Fibroblast of lung (primary cell): ENCODE data around the gene EFR3B. TPM values are rescaled to one million over a fixed set of nuclear protein-coding genes. Genes with fewer than 3 reads are reported as not detected.
A peak's percentile ranks its signal among the peaks of the same experiment; 100 is the strongest.

ENCODE experiments used
- DNase-seq, 2 donors: peaks; one replicate each; pipeline versions ENCODE4 v3.0.0 to v3.0.0-alpha.2; 2010; ENCODE audit warnings: low read depth in 2 of 2
- H2AFZ ChIP-seq: 2 replicates; pipeline ENCODE4 v1.5.1; 2012; ENCODE audit warnings: low read length, control low read depth, inconsistent platforms
- H3K27ac ChIP-seq: 2 replicates; pipeline ENCODE4 v1.5.1; 2011; ENCODE audit warnings: low read length, control low read depth; ENCODE audit not compliant: insufficient read depth
- H3K27me3 ChIP-seq: 2 replicates; pipeline ENCODE4 v1.5.1; 2011; ENCODE audit warnings: mild to moderate bottlenecking, low read length; ENCODE audit not compliant: control insufficient read depth, insufficient read depth
- H3K36me3 ChIP-seq: 2 replicates; pipeline ENCODE4 v1.5.1; 2011; ENCODE audit warnings: low read length; ENCODE audit not compliant: control insufficient read depth, insufficient read depth
- H3K4me1 ChIP-seq: 2 replicates; pipeline ENCODE4 v1.5.1; 2011; ENCODE audit warnings: low read length; ENCODE audit not compliant: control insufficient read depth, insufficient read depth; ENCODE audit errors: extremely low read depth
- H3K4me2 ChIP-seq: 2 replicates; pipeline ENCODE4 v1.5.1; 2011; ENCODE audit warnings: low read length, control low read depth; ENCODE audit not compliant: insufficient read depth; ENCODE audit errors: extremely low read depth
- H3K4me3 ChIP-seq, 4 experiments: fragments of 200-600 bp in 1 of 4; sonication (generic) in 1 of 4; replicated peaks in 1 of 4; 2 replicates each; pipeline ENCODE4 v1.5.1; 2011 to 2016; ENCODE audit warnings: low read length in 4 of 4, low read depth in 3 of 4, mild to moderate bottlenecking in 3 of 4, control low read depth in 2 of 4, inconsistent platforms in 1 of 4, mixed read lengths in 1 of 4; ENCODE audit not compliant: insufficient read depth in 1 of 4; ENCODE audit errors: control extremely low read depth in 1 of 4
- H3K79me2 ChIP-seq: 2 replicates; pipeline ENCODE4 v1.5.1; 2012; ENCODE audit warnings: mild to moderate bottlenecking, low read length, inconsistent platforms; ENCODE audit not compliant: control insufficient read depth, insufficient read depth
- H3K9ac ChIP-seq: 2 replicates; pipeline ENCODE4 v1.5.1; 2011; ENCODE audit warnings: mild to moderate bottlenecking, low read length, control low read depth; ENCODE audit not compliant: insufficient read depth
- H3K9me3 ChIP-seq: 2 replicates; pipeline ENCODE4 v1.5.1; 2012; ENCODE audit warnings: low read depth, low read length; ENCODE audit not compliant: control insufficient read depth, insufficient read depth
- H4K20me1 ChIP-seq: 2 replicates; pipeline ENCODE4 v1.5.1; 2011; ENCODE audit warnings: low read length; ENCODE audit not compliant: control insufficient read depth, insufficient read depth; ENCODE audit errors: extremely low read depth
- CTCF ChIP-seq, 2 donors: IDR thresholded peaks in 1 of 2; conservative IDR thresholded peaks in 1 of 2; 1 replicate in 1 of 2; 2 replicates in 1 of 2; pipeline ENCODE4 v1.5.1; 2011 to 2012; ENCODE audit warnings: low read length in 2 of 2, control low read depth in 1 of 2, inconsistent platforms in 1 of 2, low read depth in 1 of 2, mild to moderate bottlenecking in 1 of 2
- EZH2 ChIP-seq: IDR thresholded peaks from 2 replicates; pipeline ENCODE4 v1.5.1; 2012; ENCODE audit warnings: low read length, control low read depth, mild to moderate bottlenecking; ENCODE audit errors: missing control alignments
- polyA plus RNA-seq, 2 donors: library from polyadenylated mRNA; depleted of rRNA in 1 of 2; stranded (reverse) in 1 of 2; unstranded in 1 of 2; fragments of >200 nt; gene quantifications; 2 replicates each; pipeline ENCODE4 v1.2.1, GENCODE V29; 2011 to 2012; ENCODE audit warnings: missing spikeins in 1 of 2
- total RNA-seq: library from RNA; depleted of rRNA; stranded (reverse); fragments of >200 nt; gene quantifications from 2 replicates; pipeline ENCODE4 v1.2.1, GENCODE V29; 2014

EFR3B gene
- total and polyA plus RNA-seq, 2 donors (not counting 1 experiment from before 2014, with no cell fraction given) = 0.03 to 0.50 TPM

- Histone ChIP-seq H3K9me3 (no peaks in the 10 kb centered on the region), H3K9ac (no peak overlapping the region), H3K36me3 (no peaks in the 10 kb centered on the region), H3K4me3 (no peak overlapping the region), H3K27me3 (peaks cover 2% of the 10 kb centered on the region), H4K20me1 (no peaks in the 10 kb centered on the region), H3K79me2 (no peaks in the 10 kb centered on the region), H3K4me1 (peaks cover 7% of the 10 kb centered on the region), H3K27ac (no peak overlapping the region), H2AFZ (no peak overlapping the region), H3K4me2 (no peak overlapping the region)
- no peak for DNase-seq
- TF ChIP-seq CTCF (conservative IDR thresholded peaks at IDR 0.05 in 1 of 2, IDR thresholded peaks at IDR 0.05 in 1 of 2; ENCODE audit: low read depth in 1 of 2, low read length in 2 of 2) (no peak), EZH2 (no peak)
Measured at GRCh38 chr2:25129901-25130520, 88.1 kb downstream of the EFR3B start.

GRCh38 chr2:25131253-25131566 is 89.3 kb downstream of the EFR3B start:
- Histone ChIP-seq H3K9ac (no peak overlapping the region), H2AFZ (no peak overlapping the region), H3K27ac (no peak overlapping the region), H3K4me3 (no peak overlapping the region), H3K27me3 (peaks cover 2% of the 10 kb centered on the region), H3K9me3 (no peaks in the 10 kb centered on the region), H4K20me1 (no peaks in the 10 kb centered on the region), H3K4me2 (no peak overlapping the region), H3K4me1 (peaks cover 7% of the 10 kb centered on the region), H3K36me3 (no peaks in the 10 kb centered on the region), H3K79me2 (no peaks in the 10 kb centered on the region)
- TF ChIP-seq CTCF (conservative IDR thresholded peaks at IDR 0.05 in 1 of 2, IDR thresholded peaks at IDR 0.05 in 1 of 2; ENCODE audit: low read depth in 1 of 2, low read length in 2 of 2) = no peak
- no peak for TF ChIP-seq EZH2
- no peak for DNase-seq

- Histone ChIP-seq H3K36me3 (no peaks in the 10 kb centered on the region), H3K27me3 (peaks cover 2% of the 10 kb centered on the region), H4K20me1 (no peaks in the 10 kb centered on the region), H2AFZ (peak overlapping the region; percentile 52), H3K4me3 (no peak overlapping the region), H3K4me1 (peaks cover 7% of the 10 kb centered on the region), H3K27ac (no peak overlapping the region), H3K9ac (no peak overlapping the region), H3K9me3 (no peaks in the 10 kb centered on the region), H3K79me2 (no peaks in the 10 kb centered on the region), H3K4me2 (no peak overlapping the region)
- TF ChIP-seq CTCF (conservative IDR thresholded peaks at IDR 0.05 in 1 of 2, IDR thresholded peaks at IDR 0.05 in 1 of 2; ENCODE audit: low read depth in 1 of 2, low read length in 2 of 2) (no peak), EZH2 (no peak)
- DNase-seq = no peak
Measured at GRCh38 chr2:25131567-25132298, 89.9 kb downstream of the EFR3B start.
